Endothelial cell of umbilical vein (primary cell): ENCODE results near the gene NFATC3. TPM values are rescaled to one million over a fixed set of nuclear protein-coding genes. Genes with fewer than 3 reads are reported as not detected.

ENCODE experiments used
- BruUV-seq: library from RNA; stranded (reverse); fragments of 400-500 nt; replicated peaks from 2 replicates; lab custom pipeline; 2021; lab: Mats Ljungman, UMichigan
- CTCF ChIA-PET: fragments of 300-600, 350-600 bp; sonication (Branson Sonifier 250); formaldehyde crosslinking; loops from one replicate; lab custom pipeline; 2021; ENCODE audit warnings: antibody characterized with exemption, inconsistent platforms; lab: Charles Lee
- POLR2A ChIA-PET: fragments of 300-600, 350-600 bp; sonication (Branson Sonifier 250); formaldehyde crosslinking; loops from one replicate; lab custom pipeline; 2021; ENCODE audit warnings: antibody characterized with exemption, inconsistent platforms; lab: Charles Lee
- DNase-seq: peaks from one replicate; pipeline ENCODE4 v3.0.0-alpha.2; 2011; ENCODE audit warnings: low read depth, low spot score
- FAIRE-seq: peaks from 2 replicates; lab custom pipeline; 2011; peaks lifted over from hg19 to GRCh38; lab: Jason Lieb, UNC
- H2AFZ ChIP-seq: 2 replicates; pipeline ENCODE4 v1.6.0; 2012; ENCODE audit warnings: low read depth, low read length, control low read depth, inconsistent platforms
- H3K27ac ChIP-seq: 2 replicates; pipeline ENCODE4 v1.5.1; 2011; ENCODE audit warnings: low read depth, mild to moderate bottlenecking, control low read depth, low read length, moderate library complexity; ENCODE audit not compliant: insufficient read depth
- H3K27me3 ChIP-seq, 2 experiments: 2 replicates each; pipeline versions ENCODE4 v1.6.0 to v1.6.1; 2011; ENCODE audit warnings: low read length in 2 of 2, mixed read lengths in 1 of 2; ENCODE audit not compliant: control insufficient read depth in 2 of 2, insufficient read depth in 2 of 2
- H3K36me3 ChIP-seq, 2 experiments: 2 replicates in 1 of 2; 3 replicates in 1 of 2; pipeline ENCODE4 v1.5.1; 2011; ENCODE audit warnings: low read length in 2 of 2, mild to moderate bottlenecking in 1 of 2, moderate library complexity in 1 of 2; ENCODE audit not compliant: control insufficient read depth in 2 of 2, insufficient read depth in 2 of 2; ENCODE audit errors: extremely low read depth in 1 of 2
- H3K4me1 ChIP-seq: 3 replicates; pipeline ENCODE4 v1.5.1; 2011; ENCODE audit warnings: mild to moderate bottlenecking, low read length; ENCODE audit not compliant: control insufficient read depth, insufficient read depth; ENCODE audit errors: extremely low read depth
- H3K4me2 ChIP-seq: 2 replicates; pipeline ENCODE4 v1.6.1; 2011; ENCODE audit warnings: low read length, control low read depth, mixed read lengths; ENCODE audit not compliant: insufficient read depth
- H3K4me3 ChIP-seq, 3 experiments: fragments of 200-600 bp in 1 of 3; sonication (generic), shearing (Covaris generic) in 1 of 3; replicated peaks in 1 of 3; 2 replicates each; pipeline ENCODE4 v1.5.1; 2011 to 2016; ENCODE audit warnings: control low read depth in 3 of 3, low read length in 3 of 3, mild to moderate bottlenecking in 2 of 3, inconsistent platforms in 1 of 3, low read depth in 1 of 3, moderate library complexity in 1 of 3; ENCODE audit not compliant: insufficient read depth in 1 of 3
- H3K79me2 ChIP-seq: 2 replicates; pipeline ENCODE4 v1.6.0; 2012; ENCODE audit warnings: low read length, inconsistent platforms; ENCODE audit not compliant: control insufficient read depth, insufficient read depth
- H3K9ac ChIP-seq: replicated peaks from 2 replicates; pipeline ENCODE3; 2011; ENCODE audit warnings: low read length, control low read depth; ENCODE audit not compliant: insufficient read depth; ENCODE audit errors: extremely low read depth
- H3K9me1 ChIP-seq: replicated peaks from 3 replicates; pipeline ENCODE4 v1.6.0; 2011; ENCODE audit warnings: mild to moderate bottlenecking, low read length; ENCODE audit not compliant: control insufficient read depth, insufficient read depth; ENCODE audit errors: extremely low read depth
- H3K9me3 ChIP-seq: replicated peaks from 2 replicates; pipeline ENCODE4 v1.5.1; 2012; ENCODE audit warnings: low read length, inconsistent platforms; ENCODE audit not compliant: control insufficient read depth, insufficient read depth
- H4K20me1 ChIP-seq: replicated peaks from 2 replicates; pipeline ENCODE3; 2011; ENCODE audit warnings: mild to moderate bottlenecking, low read length; ENCODE audit not compliant: control insufficient read depth, insufficient read depth; ENCODE audit errors: extremely low read depth
- EZH2 ChIP-seq: IDR thresholded peaks from 2 replicates; pipeline ENCODE4 v1.6.1; 2012; ENCODE audit warnings: borderline replicate concordance, low read depth, mild to moderate bottlenecking, moderate library complexity, low read length, inconsistent platforms; ENCODE audit not compliant: severe bottlenecking
- FOS ChIP-seq: IDR thresholded peaks from 2 replicates; pipeline ENCODE4 v1.6.1; 2011; ENCODE audit warnings: mild to moderate bottlenecking, low read length, moderate library complexity, borderline replicate concordance; ENCODE audit not compliant: insufficient read depth
- GATA2 ChIP-seq: IDR thresholded peaks from 2 replicates; pipeline ENCODE4 v1.7.0; 2011; ENCODE audit warnings: low read depth, mild to moderate bottlenecking, moderate library complexity, mixed read lengths, low read length; ENCODE audit not compliant: insufficient read length, insufficient read depth
- JUN ChIP-seq: IDR thresholded peaks from 2 replicates; pipeline ENCODE4 v1.6.1; 2011; ENCODE audit warnings: borderline replicate concordance, low read depth; ENCODE audit not compliant: insufficient read length, insufficient read depth
- MYC ChIP-seq: IDR thresholded peaks from one replicate; pipeline ENCODE4 v1.6.1; 2011; ENCODE audit warnings: mild to moderate bottlenecking, low read depth, low read length
- POLR2A ChIP-seq: IDR thresholded peaks from 2 replicates; pipeline ENCODE4 v1.6.1; 2012; ENCODE audit warnings: low read depth, mild to moderate bottlenecking, control low read depth, low read length
- POLR2AphosphoS5 ChIP-seq: IDR thresholded peaks from 2 replicates; pipeline ENCODE4 v1.6.1; 2012; ENCODE audit warnings: low read depth, mild to moderate bottlenecking, control low read depth, low read length, moderate library complexity; ENCODE audit not compliant: insufficient read depth
- dilution Hi-C: fragments of 300-500 bp; cut with MboI; formaldehyde crosslinking; loops from one replicate; pipeline ENCODE4 v1.15.0; 2019; ENCODE audit warnings: low sequenced_read_pairs; ENCODE audit not compliant: extremely low pct_ligation_motif_present
- intact Hi-C: fragments of 100-400 bp; cut with micrococcal nuclease; formaldehyde crosslinking; loops from one replicate; pipeline ENCODE4 v1.10.0; 2022
- polyA plus RNA-seq, 4 experiments: library from polyadenylated mRNA; depleted of rRNA in 3 of 4; stranded (reverse) in 3 of 4; unstranded in 1 of 4; fragments of >200 nt; gene quantifications; 2 replicates each; pipeline versions ENCODE4 v1.2.1 to v1.2.3, GENCODE V29; 2011 to 2012; ENCODE audit warnings: missing spikeins in 1 of 4
- total RNA-seq: library from RNA; stranded (reverse); gene quantifications from 2 replicates; pipeline ENCODE4 v1.2.3, GENCODE V29; 2021
- TF ChIP-seq, protein P1 (sequence below): IDR thresholded peaks from 2 replicates; pipeline ENCODE4 v1.6.1; 2011; ENCODE audit not compliant: insufficient read depth, insufficient read length
- TF ChIP-seq, protein P2 (sequence below), 2 donors: IDR thresholded peaks; 1 replicate in 1 of 2; 2 replicates in 1 of 2; pipeline ENCODE4 v1.5.1; 2011; ENCODE audit warnings: low read length in 2 of 2, mild to moderate bottlenecking in 2 of 2, moderate library complexity in 2 of 2, control low read depth in 1 of 2, inconsistent platforms in 1 of 2, low read depth in 1 of 2; ENCODE audit not compliant: insufficient read depth in 1 of 2; ENCODE audit errors: extremely low read depth in 1 of 2

NFATC3 gene
- total and polyA plus RNA-seq, 2 donors (not counting 3 experiments of a cell fraction or from before 2014, with no cell fraction given): 15.6 to 33.1 TPM

DNA sequence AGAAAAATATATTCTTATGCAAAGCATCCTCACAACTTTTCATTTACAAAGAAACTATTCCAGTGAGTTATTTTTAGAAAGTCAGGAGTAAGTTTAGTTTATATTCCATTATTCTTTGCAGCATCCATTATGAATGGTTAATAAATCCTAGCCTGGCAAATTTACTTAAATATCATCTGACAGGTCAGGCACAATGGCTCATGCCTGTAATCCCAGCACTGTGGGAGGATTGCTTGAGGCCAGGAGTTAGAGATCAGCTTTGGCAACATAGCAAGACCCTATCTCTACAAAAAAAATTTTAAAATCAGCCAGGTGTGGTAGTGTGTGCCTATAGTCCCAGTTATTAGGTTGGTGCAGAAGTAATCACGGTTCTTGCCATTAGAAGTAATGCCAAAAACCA is 137.9 kb downstream of the NFATC3 start:
- intact Hi-C loops (no loop called here), dilution Hi-C loops (no loop called here)
- H3K27me3 ChIP-seq: no peaks in the 10 kb centered on the region
- ChIA-PET POLR2A (no interaction called here), CTCF (no interaction called here)
- no peak overlapping the region for H3K4me3 ChIP-seq
- FAIRE-seq (no peak), DNase-seq (no peak)
- H4K20me1 ChIP-seq: peaks cover 3% of the 10 kb centered on the region
- H3K27ac ChIP-seq: no peak overlapping the region
- H3K36me3 ChIP-seq: no peaks in the 10 kb centered on the region
- H3K79me2 ChIP-seq: no peaks in the 10 kb centered on the region
- no peak overlapping the region for H3K9ac ChIP-seq
- BruUV-seq: no TSS peak
- H3K4me2 ChIP-seq: no peak overlapping the region
- H3K9me1 ChIP-seq: no peaks in the 10 kb centered on the region
- H2AFZ ChIP-seq: no peak overlapping the region
- H3K4me1 ChIP-seq: no peaks in the 10 kb centered on the region
- no peaks in the 10 kb centered on the region for H3K9me3 ChIP-seq
- TF ChIP-seq JUN (no peak), POLR2AphosphoS5 (no peak), FOS (no peak), EZH2 (no peak), POLR2A (no peak), MYC (no peak), GATA2 (no peak)
- TF ChIP-seq, protein P1, sequence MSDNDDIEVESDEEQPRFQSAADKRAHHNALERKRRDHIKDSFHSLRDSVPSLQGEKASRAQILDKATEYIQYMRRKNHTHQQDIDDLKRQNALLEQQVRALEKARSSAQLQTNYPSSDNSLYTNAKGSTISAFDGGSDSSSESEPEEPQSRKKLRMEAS: no peak
- TF ChIP-seq, protein P2, sequence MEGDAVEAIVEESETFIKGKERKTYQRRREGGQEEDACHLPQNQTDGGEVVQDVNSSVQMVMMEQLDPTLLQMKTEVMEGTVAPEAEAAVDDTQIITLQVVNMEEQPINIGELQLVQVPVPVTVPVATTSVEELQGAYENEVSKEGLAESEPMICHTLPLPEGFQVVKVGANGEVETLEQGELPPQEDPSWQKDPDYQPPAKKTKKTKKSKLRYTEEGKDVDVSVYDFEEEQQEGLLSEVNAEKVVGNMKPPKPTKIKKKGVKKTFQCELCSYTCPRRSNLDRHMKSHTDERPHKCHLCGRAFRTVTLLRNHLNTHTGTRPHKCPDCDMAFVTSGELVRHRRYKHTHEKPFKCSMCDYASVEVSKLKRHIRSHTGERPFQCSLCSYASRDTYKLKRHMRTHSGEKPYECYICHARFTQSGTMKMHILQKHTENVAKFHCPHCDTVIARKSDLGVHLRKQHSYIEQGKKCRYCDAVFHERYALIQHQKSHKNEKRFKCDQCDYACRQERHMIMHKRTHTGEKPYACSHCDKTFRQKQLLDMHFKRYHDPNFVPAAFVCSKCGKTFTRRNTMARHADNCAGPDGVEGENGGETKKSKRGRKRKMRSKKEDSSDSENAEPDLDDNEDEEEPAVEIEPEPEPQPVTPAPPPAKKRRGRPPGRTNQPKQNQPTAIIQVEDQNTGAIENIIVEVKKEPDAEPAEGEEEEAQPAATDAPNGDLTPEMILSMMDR (IDR thresholded peaks at IDR 0.05; ENCODE audit: extremely low read depth in 1 of 2, insufficient read depth in 1 of 2, low read depth in 1 of 2, low read length in 2 of 2): no peak
